Testis (tissue), 3 donors: ENCODE measurements around the gene PDIA3. TPM values are rescaled to one million over a fixed set of nuclear protein-coding genes. Genes with fewer than 3 reads are reported as not detected.
"Not testable (repeated sequence)": the region's sequence is repeated elsewhere in the genome, so short reads cannot be mapped to it uniquely, and the experiment has no call there.

ENCODE experiments used
- DNase-seq: peaks from one replicate; pipeline ENCODE4 v3.0.0-alpha.2; 2019
- H3K27ac ChIP-seq, 2 donors: fragments of 200-600 bp; sonication (generic); one replicate each; pipeline ENCODE4 v1.5.1; 2019
- H3K27me3 ChIP-seq: fragments of 200-600 bp; sonication (generic); one replicate; pipeline ENCODE4 v1.5.1; 2019
- H3K36me3 ChIP-seq: fragments of 200-600 bp; sonication (generic); one replicate; pipeline ENCODE4 v1.5.1; 2017; ENCODE audit warnings: low read depth; ENCODE audit errors: missing control alignments
- H3K4me1 ChIP-seq: fragments of 200-600 bp; sonication (generic); one replicate; pipeline ENCODE4 v1.5.1; 2019
- H3K4me3 ChIP-seq, 2 donors: fragments of 200-600 bp; sonication (generic); one replicate each; pipeline ENCODE4 v1.5.1; 2017 to 2019
- H3K9me3 ChIP-seq: fragments of 200-600 bp; sonication (generic); one replicate; pipeline ENCODE4 v1.5.1; 2017
- CTCF ChIP-seq, 3 experiments: fragments of 450-650 bp in 2 of 3; fragments of 200-600 bp in 1 of 3; sonication (generic) in 1 of 3; IDR thresholded peaks; one replicate each; pipeline ENCODE4 v1.5.1; 2016 to 2019; ENCODE audit warnings: antibody characterized with exemption in 3 of 3, mild to moderate bottlenecking in 2 of 3, moderate library complexity in 1 of 3
- POLR2A ChIP-seq: fragments of 450-650 bp; IDR thresholded peaks from one replicate; pipeline ENCODE4 v1.6.1; 2017; ENCODE audit warnings: antibody characterized with exemption, mild to moderate bottlenecking, moderate library complexity
- WGBS, 2 donors: methylation state at CpG; one replicate each; pipeline ENCODE4 v1.1.5; 2018; 5-methylcytosine and 5-hydroxymethylcytosine counted together
- intact Hi-C: fragments of 100-400 bp; cut with DNase I; formaldehyde crosslinking; loops from one replicate; pipeline ENCODE4 v1.15.1; 2023; ENCODE audit warnings: low total_unique reads
- polyA plus RNA-seq: library from polyadenylated mRNA; stranded (reverse); fragments of 350-450 nt; fragmentation: Illumina TruSeq; extraction: RNeasy Lipid Tissue Mini Kit (QIAGEN cat#74804); gene quantifications from one replicate; pipeline ENCODE4 v1.2.3, GENCODE V29; 2014; ENCODE audit warnings: low read depth, low replicate concordance; ENCODE audit not compliant: insufficient read depth
- total RNA-seq, 2 donors: library from RNA; depleted of rRNA; stranded (reverse); fragments of >200 nt; gene quantifications; one replicate each; pipeline ENCODE4 v1.2.3, GENCODE V29; 2016

Gene PDIA3
- total and polyA plus RNA-seq, 3 donors from 2014 or later: 113 to 373 (median 120) TPM

DNA sequence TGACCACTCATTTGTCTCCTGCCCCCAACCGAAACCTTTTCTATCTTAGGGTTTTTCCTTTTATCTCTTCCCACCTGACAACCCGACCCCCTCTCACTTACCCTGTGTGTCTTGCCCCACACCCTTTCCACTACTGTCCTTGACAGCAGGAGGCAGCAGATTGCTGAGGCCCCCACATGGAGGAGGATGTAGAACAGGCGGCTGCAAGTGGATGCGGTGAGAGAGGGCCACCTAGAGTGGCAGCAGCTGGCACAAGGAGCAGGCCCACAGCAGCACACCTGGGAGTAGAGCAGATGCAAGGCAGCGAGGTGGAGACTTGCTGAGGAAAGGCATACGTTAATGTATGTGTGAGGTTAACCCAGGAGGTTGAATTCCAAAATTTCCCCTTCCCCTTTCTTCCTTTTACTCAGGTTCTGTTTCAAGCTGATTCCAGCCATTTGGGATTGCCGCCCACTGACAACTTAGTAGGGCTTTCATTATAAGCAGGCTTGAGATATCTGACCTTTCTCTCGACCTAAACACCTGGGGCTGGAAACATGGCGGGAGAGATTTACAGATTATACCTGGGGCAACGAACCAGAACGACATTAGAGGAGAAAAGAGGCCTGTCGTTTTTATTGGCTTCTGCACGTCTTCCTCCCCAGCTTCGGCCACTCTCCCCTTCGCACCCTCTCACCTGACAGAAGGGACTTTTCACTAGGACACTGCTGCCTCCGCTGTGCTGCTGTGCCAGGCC lies 53.1 kb downstream of the PDIA3 start:
- no peak for DNase-seq
- no peak for TF ChIP-seq POLR2A
- Histone ChIP-seq H3K4me1 (peaks cover 26% of the 10 kb centered on the region), H3K27me3 (no peaks in the 10 kb centered on the region), H3K4me3 (peak overlapping the region; percentile 69 to 93), H3K36me3 (no peaks in the 10 kb centered on the region), H3K27ac (peak overlapping the region; percentile 96), H3K9me3 (no peaks in the 10 kb centered on the region)
- intact Hi-C loops: no loop called here
- 49 to 70% methylated on average over 15 to 16 of the region's 16 CpGs for WGBS, 2 donors

GRCh38 chr15:43799945-43800285 lies 53.7 kb downstream of the PDIA3 start, which contains the start of gene SERINC4:
SERINC4 (minus strand) TSS chr15:43800220; CDS start chr15:43799986, 234 bp downstream.
- TF ChIP-seq POLR2A (no peak), CTCF (IDR thresholded peaks at IDR 0.05) (no peak)
- Histone ChIP-seq H3K36me3 (no peaks in the 10 kb centered on the region), H3K27ac (peak within 1 kb of the TSS; percentile 96), H3K9me3 (no peaks in the 10 kb centered on the region), H3K27me3 (no peaks in the 10 kb centered on the region), H3K4me3 (peak within 1 kb of the TSS; percentile 69 to 93), H3K4me1 (peaks cover 22% of the 10 kb centered on the region)
- DNase-seq: no peak
- intact Hi-C loops: no loop called here
- WGBS, 2 donors: 49 to 66% methylated on average over 7 to 8 of the region's 8 CpGs

- Histone ChIP-seq H3K4me3 (peak within 1 kb of the TSS; percentile 69 to 93), H3K9me3 (no peaks in the 10 kb centered on the region), H3K27me3 (no peaks in the 10 kb centered on the region), H3K4me1 (peaks cover 20% of the 10 kb centered on the region), H3K36me3 (no peaks in the 10 kb centered on the region), H3K27ac (peak within 1 kb of the TSS; percentile 96)
- TF ChIP-seq POLR2A: peak; percentile 28
- TF ChIP-seq CTCF (IDR thresholded peaks at IDR 0.05): peak in 1 of 3 experiments; percentile 5
- intact Hi-C loops: no loop called here
- 4 to 8% methylated on average over 44 of the region's 44 CpGs for WGBS, 2 donors
- DNase-seq: peak; percentile 97
Observed at GRCh38 chr15:43800286-43801141, 54.3 kb downstream of the PDIA3 start, which contains the start of gene HYPK. HYPK (plus strand) TSS chr15:43800599; CDS start chr15:43800623, 24 bp downstream.

GRCh38 chr15:43802676-43803075 lies 56.4 kb downstream of the PDIA3 start:
- peaks cover 20% of the 10 kb centered on the region for H3K4me1 ChIP-seq
- H3K4me3 ChIP-seq, intact Hi-C loops, DNase-seq, H3K9me3 ChIP-seq, H3K27ac ChIP-seq, H3K27me3 ChIP-seq, H3K36me3 ChIP-seq: not testable (repeated sequence)
- WGBS, 2 donors: 94 to 96% methylated on average over 7 of the region's 7 CpGs

DNA sequence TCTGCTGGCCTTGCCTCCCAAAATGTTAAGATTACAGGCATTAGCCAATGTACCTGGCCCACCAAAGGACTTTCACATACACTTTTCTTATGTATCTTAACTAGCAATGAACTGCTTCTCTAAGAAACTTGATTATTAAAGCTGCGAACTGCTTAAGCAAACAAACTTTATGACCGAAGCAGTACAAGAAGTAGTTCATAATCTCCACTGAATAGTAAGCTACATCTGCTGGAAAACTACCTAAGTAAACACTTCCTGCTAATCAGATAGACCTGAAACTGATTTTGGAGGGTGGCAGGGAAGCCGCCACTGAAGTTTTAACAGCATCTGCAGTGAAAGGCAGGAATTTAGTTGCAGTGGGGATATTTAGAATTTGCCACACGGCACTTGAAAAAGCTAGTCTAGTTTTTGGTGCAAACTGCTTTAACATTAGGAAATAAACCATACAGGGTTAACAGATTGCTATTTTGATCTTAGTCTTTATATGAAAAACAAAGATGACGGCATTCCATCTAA lies 62.3 kb downstream of the PDIA3 start:
- no peak overlapping the region for H3K4me3 ChIP-seq
- DNase-seq: no peak
- H3K27me3 ChIP-seq: no peaks in the 10 kb centered on the region
- TF ChIP-seq CTCF (IDR thresholded peaks at IDR 0.05): no peak
- no peak for TF ChIP-seq POLR2A
- WGBS, 2 donors: 87 to 94% methylated on average over 5 of the region's 5 CpGs
- H3K9me3 ChIP-seq: no peaks in the 10 kb centered on the region
- no peaks in the 10 kb centered on the region for H3K36me3 ChIP-seq
- H3K27ac ChIP-seq: no peak overlapping the region
- no peaks in the 10 kb centered on the region for H3K4me1 ChIP-seq
- intact Hi-C loops: no loop called here
